Limb (tissue), 2 donors: ENCODE measurements around the gene UNC13C.

Source experiments
- DNase-seq, 2 donors: peaks; one replicate each; pipeline ENCODE4 v3.0.0-alpha.2; 2016; ENCODE audit errors: extremely low spot score in 2 of 2

Gene UNC13C

DNA sequence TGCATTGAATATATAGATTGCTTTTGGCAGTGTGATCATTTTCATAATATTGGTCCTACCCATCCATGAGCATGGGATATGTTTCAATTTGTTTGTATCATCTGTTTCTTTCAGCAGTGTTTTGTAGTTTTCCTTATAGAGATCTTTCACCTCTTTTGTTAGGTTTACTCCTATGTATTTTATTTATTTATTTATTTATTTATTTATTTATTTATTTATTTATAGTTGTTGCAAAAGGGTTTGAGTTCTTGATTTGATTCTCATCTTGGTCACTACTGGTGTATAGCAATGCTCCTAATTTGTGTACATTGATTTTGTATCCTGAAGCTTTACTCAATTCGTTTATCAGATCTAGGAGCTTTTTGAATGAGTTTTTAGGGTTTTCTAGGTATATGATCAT, 478.2 kb downstream of the UNC13C start:
- no peak for DNase-seq

DNA sequence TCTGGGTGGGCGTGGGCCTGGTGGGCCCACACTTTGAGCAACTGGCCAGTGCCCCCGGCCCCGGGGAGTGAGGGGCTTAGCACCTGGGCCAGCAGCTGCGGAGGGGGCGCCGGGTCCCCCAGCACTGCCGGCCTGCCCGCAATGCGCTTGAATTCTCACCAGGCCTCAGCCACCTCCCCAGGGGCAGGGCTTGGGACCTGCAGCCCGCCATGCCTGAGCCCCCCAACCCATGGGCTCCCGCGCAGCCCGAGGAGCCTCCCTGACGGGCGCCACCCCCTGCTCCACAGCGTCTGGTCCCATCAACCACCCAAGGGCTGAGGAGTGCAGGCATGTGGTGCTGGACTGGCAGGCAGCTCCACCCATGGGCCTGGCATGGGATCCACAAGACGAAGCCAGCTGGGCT, 484.3 kb downstream of the UNC13C start:
- DNase-seq, result no peak

DNA sequence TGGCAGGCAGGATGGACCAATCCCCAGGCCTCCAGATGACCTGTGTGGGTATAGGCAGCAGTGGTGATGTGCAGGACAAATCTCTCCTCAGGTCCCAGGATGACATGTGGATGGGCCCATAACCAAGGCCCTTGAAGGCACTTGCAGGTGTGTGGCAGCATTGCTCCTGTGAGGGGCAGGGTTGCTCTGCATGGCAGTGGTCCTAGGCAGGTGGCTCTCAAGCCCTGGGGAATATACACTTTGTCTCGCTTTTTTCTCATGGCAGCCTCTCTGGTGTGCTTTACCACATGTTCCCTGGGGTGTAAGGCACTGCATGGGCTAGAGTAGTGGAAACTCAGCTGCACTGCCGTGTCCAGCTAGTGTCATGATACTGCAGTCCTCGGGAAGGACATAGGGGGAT, 503.6 kb downstream of the UNC13C start:
- no peak for DNase-seq

GRCh38 chr15:54482251-54482650, 504.0 kb downstream of the UNC13C start:
- DNase-seq, result no peak

DNA sequence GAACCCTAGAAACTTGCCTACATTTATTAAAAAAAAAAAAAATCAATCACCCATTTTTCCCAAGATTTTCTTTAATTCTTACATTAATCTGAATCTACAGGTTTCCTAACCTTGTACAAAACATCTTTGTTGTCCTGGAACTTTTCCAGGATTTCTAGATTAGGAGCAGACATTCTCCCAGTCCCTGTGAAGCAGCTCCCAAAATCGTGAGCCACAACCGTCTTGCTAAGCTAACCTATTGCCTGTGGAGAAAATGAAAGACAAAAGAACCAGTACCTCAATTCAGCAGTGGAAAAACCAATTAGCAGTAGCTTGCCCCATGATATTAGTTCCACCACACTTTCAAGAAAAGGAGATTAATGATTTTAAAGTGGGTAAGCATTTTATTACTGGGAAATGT, 522.1 kb downstream of the UNC13C start:
- DNase-seq, result no peak

- DNase-seq, result no peak
Measured at GRCh38 chr15:54502416-54503075, 524.3 kb downstream of the UNC13C start.

- no peak for DNase-seq
Measured at GRCh38 chr15:54504695-54505094, 526.5 kb downstream of the UNC13C start.

- DNase-seq, result no peak
Measured at GRCh38 chr15:54506977-54507524, 528.8 kb downstream of the UNC13C start.

DNA sequence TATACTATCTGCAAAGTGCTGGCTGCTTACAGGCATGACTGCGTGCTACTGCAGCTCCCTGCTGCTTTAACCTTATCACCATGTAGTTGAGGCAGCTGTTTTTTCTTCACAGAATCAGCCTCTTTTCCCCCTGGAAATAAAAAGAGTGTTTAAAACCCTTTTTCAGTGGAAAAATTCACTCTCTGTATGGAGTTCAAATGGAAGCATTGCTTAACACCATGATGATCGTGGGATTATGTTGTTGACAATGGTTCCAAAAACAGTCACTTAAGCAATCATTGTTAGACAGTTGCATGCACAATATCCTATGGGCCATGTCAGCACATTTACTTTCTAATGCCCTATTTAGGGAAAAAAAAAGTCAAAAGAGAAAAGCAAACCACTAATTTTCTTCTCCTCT, 536.4 kb downstream of the UNC13C start:
- DNase-seq, result no peak

DNA sequence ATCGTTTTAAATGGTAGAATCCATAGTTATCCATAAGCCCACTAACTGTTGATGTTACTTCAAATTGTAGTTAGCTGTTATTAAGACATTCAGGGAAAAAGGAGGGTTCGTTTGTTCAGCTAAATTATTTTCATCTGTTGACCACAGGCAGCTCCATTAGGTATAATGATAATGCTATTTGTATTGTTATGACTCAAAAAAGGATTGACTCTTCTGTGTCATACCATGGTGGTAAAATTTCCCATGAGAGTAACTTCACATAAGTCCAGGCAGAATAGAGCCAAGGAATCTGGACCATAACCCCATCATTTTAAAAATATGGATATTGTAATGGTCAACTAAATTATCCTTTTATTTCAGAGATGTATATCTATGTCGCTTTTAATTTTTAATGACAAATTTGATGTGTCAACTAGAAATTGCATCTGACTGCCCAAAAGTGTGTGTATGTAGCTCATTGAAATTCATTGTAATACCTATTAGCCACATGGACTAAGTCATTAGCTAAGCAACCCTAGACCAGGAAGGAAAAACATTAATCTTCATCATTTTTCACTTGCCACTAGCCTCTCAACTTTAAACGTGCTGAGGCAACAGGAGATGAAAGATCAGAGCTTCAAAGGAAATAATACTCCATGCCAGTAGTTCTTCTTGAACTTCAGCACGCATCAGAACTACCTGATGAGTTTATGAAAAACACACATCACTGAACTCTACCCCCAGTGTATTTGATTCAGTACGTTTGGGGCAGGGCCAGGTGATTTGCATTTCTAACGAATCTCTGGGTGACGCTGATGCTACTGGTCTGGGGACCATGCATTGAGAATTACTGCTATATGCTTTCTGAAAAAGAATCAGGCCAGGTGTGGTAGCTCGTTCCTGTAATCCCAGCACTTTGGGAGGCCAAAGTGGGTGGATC, 537.7 kb downstream of the UNC13C start:
- no peak for DNase-seq

GRCh38 chr15:54517366-54517765, 539.1 kb downstream of the UNC13C start:
- no peak for DNase-seq

DNA sequence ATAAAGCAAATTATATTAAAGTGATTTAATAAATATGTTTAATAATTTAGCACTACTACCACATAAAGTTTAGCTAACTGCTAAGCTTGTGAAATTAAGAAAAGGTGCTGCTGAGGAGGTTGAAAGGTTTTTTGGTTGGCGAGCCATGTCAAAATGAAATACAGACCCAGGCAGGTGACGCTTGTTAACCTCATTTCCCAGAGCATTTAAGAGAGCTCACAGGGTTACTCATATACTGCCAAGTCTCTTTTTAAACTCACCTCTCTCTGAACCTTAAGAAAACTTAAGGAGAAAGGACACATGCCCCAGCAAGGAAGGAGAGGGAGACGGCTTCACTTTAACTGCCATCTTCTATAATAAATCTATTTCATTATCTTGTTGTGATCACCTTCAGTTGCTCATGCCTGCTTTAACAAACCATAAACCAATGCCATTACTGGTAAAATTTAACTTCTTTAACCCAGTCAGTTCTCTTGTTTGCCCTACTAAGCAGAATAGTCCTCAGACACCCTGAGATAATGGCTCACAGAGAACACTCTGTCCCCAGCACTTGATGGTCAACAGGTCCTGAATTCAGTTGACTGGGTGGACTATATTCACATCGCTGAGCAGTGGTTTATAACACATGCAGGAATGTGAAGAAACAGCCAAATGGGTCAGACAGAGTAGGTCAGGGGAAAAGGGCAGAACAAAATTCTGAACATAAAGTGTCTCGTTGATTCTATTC, 540.1 kb downstream of the UNC13C start:
- DNase-seq, result no peak

- DNase-seq, result no peak
Measured at GRCh38 chr15:54519577-54519976, 541.3 kb downstream of the UNC13C start.

DNA sequence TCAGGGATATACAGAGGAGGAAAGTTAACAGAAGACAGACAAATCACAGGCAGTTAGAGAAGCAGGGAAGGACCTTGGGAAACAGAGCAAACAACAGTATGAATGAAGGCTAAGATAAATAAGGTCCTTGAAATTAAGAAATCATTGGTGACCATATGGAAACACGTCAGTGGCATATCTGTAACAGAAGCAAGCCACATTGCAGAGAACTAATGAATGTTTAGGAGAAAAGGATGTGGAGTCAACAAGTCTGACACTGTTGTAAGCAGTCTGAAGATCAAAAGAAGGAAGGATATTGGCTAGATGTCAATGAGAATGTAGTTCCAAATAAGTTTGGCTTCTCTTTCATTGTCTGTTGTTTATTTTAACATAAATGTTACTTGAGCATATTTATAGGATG, 542.4 kb downstream of the UNC13C start:
- DNase-seq, result no peak

DNA sequence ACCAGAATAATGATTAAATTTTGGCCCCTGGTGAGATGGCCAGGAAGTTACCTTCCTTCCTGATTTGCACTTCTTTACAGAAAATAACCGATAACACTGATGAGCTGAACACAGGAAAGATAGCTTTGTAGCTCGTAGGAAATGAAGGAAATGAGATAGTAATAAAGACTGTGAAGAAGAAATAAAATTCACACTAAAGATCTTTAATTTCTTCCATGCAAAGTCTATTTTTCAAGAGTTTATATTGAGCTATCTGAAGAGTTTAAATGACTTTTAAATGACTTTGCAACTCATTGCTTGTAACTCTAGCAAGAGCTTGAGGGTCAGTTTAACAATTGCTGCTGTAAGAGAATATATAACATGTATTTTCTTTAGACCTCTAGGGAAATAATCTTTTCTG, 543.0 kb downstream of the UNC13C start:
- no peak for DNase-seq

- DNase-seq, result no peak
Measured at GRCh38 chr15:54528021-54528420, 549.8 kb downstream of the UNC13C start.

GRCh38 chr15:54540721-54541120, 562.5 kb downstream of the UNC13C start:
- peak in 1 of 2 donors; percentile 53 for DNase-seq

DNA sequence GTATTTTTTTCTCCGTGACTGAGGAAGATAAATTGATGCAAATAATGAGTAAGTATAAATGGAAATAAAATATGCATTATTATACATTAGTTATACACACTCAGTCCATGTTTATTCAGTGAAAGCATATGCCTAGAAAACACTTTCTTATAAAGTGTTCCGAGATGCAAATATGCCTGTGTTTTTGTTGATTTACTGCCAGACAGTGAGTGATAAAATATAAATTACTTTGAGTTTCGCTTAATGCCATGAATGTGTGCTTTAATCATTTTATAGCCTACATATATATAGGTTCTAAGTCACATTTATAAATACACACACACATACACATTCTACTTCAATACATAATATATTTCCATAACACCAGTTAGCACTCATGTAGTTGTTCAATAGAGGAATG, 569.2 kb downstream of the UNC13C start:
- no peak for DNase-seq

GRCh38 chr15:54550954-54551353, 572.7 kb downstream of the UNC13C start:
- no peak for DNase-seq

- no peak for DNase-seq
Measured at GRCh38 chr15:54556231-54556630, 578.0 kb downstream of the UNC13C start.

GRCh38 chr15:54559405-54560069, 581.3 kb downstream of the UNC13C start:
- no peak for DNase-seq
